K562 (cell line): ENCODE results near the gene ANXA4. TPM values are rescaled to one million over a fixed set of nuclear protein-coding genes. Genes with fewer than 3 reads are reported as not detected.

ENCODE experiments used
- ATAC-seq: fragments of 200-7000 bp; cut with Tn5 transposase; 3 replicates; pipeline ENCODE4 v1.9.1; 2020; ENCODE audit warnings: moderate library complexity
- BruUV-seq: library from RNA; stranded (reverse); fragments of 400-500 nt; replicated peaks from 2 replicates; lab custom pipeline; 2021; lab: Mats Ljungman, UMichigan
- CTCF ChIA-PET: fragments of 300-600 bp; formaldehyde crosslinking; extraction: SDS; loops from one replicate; lab custom pipeline; 2021; ENCODE audit warnings: low intra/inter-chr PET ratio; lab: Yijun Ruan, JAX
- POLR2A ChIA-PET: fragments of 300-600, 350-650 bp; sonication (Branson Sonifier 250); formaldehyde crosslinking; extraction: SDS; loops from one replicate; lab custom pipeline; 2021; ENCODE audit warnings: antibody characterized with exemption, inconsistent platforms; lab: Yijun Ruan, JAX
- DNase-seq, 4 experiments: peaks; one replicate each; pipeline versions ENCODE4 v3.0.0 to v3.0.0-alpha.2; 2011 to 2018; ENCODE audit warnings: low spot score in 3 of 4, mixed read lengths in 3 of 4; ENCODE audit errors: extremely low read depth in 1 of 4
- FAIRE-seq: peaks from 2 replicates; lab custom pipeline; 2011; peaks lifted over from hg19 to GRCh38; lab: Jason Lieb, UNC
- H2AFZ ChIP-seq: 2 replicates; pipeline ENCODE4 v1.6.0; 2011; ENCODE audit warnings: low read depth, low read length, control low read depth, inconsistent platforms
- H3K27ac ChIP-seq: fragments of 200-600 bp; 3 replicates; pipeline ENCODE4 v1.8.0; 2011; ENCODE audit warnings: low read depth, mild to moderate bottlenecking, control low read depth, inconsistent platforms, low read length, moderate library complexity, mixed read lengths; ENCODE audit errors: extremely low read depth
- H3K27me3 ChIP-seq, 2 experiments: fragments of 300-600 bp in 1 of 2; 2 replicates in 1 of 2; 3 replicates in 1 of 2; pipeline versions ENCODE4 v1.6.0 to v1.8.0; 2011; ENCODE audit warnings: inconsistent platforms in 2 of 2, low read length in 2 of 2, mild to moderate bottlenecking in 1 of 2, mixed read lengths in 1 of 2, moderate library complexity in 1 of 2; ENCODE audit not compliant: control insufficient read depth in 2 of 2, insufficient read depth in 2 of 2
- H3K36me3 ChIP-seq: fragments of 300-600 bp; 3 replicates; pipeline ENCODE4 v1.8.0; 2011; ENCODE audit warnings: mild to moderate bottlenecking, low read length, inconsistent platforms; ENCODE audit not compliant: control insufficient read depth, insufficient read depth
- H3K4me1 ChIP-seq, 2 experiments: fragments of 200-600 bp in 1 of 2; replicated peaks in 1 of 2; 2 replicates in 1 of 2; 3 replicates in 1 of 2; pipeline versions ENCODE4 v1.5.1 to v1.8.0; 2011; ENCODE audit warnings: inconsistent platforms in 2 of 2, low read length in 2 of 2, mild to moderate bottlenecking in 1 of 2, mixed read lengths in 1 of 2, moderate library complexity in 1 of 2; ENCODE audit not compliant: control insufficient read depth in 2 of 2, insufficient read depth in 2 of 2
- H3K4me2 ChIP-seq: 2 replicates; pipeline ENCODE4 v1.6.1; 2011; ENCODE audit warnings: low read length, control low read depth, inconsistent platforms, mixed read lengths; ENCODE audit not compliant: insufficient read depth
- H3K4me3 ChIP-seq: fragments of 200-600 bp; sonication (generic), shearing (Covaris generic); 2 replicates; pipeline ENCODE4 v1.5.1; 2016; ENCODE audit warnings: control low read depth, inconsistent platforms
- H3K79me2 ChIP-seq: fragments of 200-600 bp; 3 replicates; pipeline ENCODE4 v1.8.0; 2011; ENCODE audit warnings: low read length, inconsistent platforms; ENCODE audit not compliant: control insufficient read depth, insufficient read depth
- H3K9ac ChIP-seq, 2 experiments: 2 replicates each; pipeline versions ENCODE4 v1.6.0 to v1.6.1; 2011; ENCODE audit warnings: low read depth in 2 of 2, low read length in 2 of 2, control low read depth in 1 of 2, inconsistent platforms in 1 of 2, mild to moderate bottlenecking in 1 of 2, mixed read lengths in 1 of 2; ENCODE audit not compliant: insufficient read depth in 1 of 2
- H3K9me1 ChIP-seq: one replicate; pipeline ENCODE4 v1.6.0; 2011; ENCODE audit warnings: inconsistent platforms, mild to moderate bottlenecking, low read length, moderate library complexity; ENCODE audit not compliant: control insufficient read depth, insufficient read depth
- H3K9me3 ChIP-seq: replicated peaks from 2 replicates; pipeline ENCODE4 v1.5.1; 2011; ENCODE audit warnings: low read depth, low read length, inconsistent platforms; ENCODE audit not compliant: control insufficient read depth, insufficient read depth
- H4K20me1 ChIP-seq: replicated peaks from 2 replicates; pipeline ENCODE4 v1.6.1; 2011; ENCODE audit warnings: low read length, inconsistent platforms, mixed read lengths; ENCODE audit not compliant: control insufficient read depth, insufficient read depth
- BCLAF1 ChIP-seq, 2 experiments: fragments of 450-650 bp in 1 of 2; IDR thresholded peaks; 2 replicates each; pipeline ENCODE4 v1.6.1; 2011 to 2017; ENCODE audit warnings: low read depth in 2 of 2, antibody characterized with exemption in 1 of 2, borderline replicate concordance in 1 of 2, low read length in 1 of 2, mild to moderate bottlenecking in 1 of 2, mixed read lengths in 1 of 2; ENCODE audit not compliant: control insufficient read depth in 1 of 2
- CXXC5 ChIP-seq: fragments of 250-450 bp; sonication (Bioruptor Pico); IDR thresholded peaks from 2 replicates; pipeline ENCODE4 v1.8.0; 2022; ENCODE audit warnings: inconsistent platforms, mild to moderate bottlenecking, moderate library complexity
- EWSR1 ChIP-seq: fragments of 450-650 bp; IDR thresholded peaks from 2 replicates; pipeline ENCODE4 v1.6.1; 2018; ENCODE audit warnings: borderline replicate concordance, mild to moderate bottlenecking, low read depth, moderate library complexity; ENCODE audit not compliant: partially characterized antibody
- HEY1 ChIP-seq: fragments of 250-450 bp; sonication (Bioruptor Pico); IDR thresholded peaks from 2 replicates; pipeline ENCODE4 v1.5.0; 2020; ENCODE audit warnings: mild to moderate bottlenecking, moderate library complexity, borderline replicate concordance
- HOXB6 ChIP-seq: fragments of 250-450 bp; sonication (Bioruptor Pico); IDR thresholded peaks from 2 replicates; pipeline ENCODE4 v1.5.1; 2022; ENCODE audit warnings: mild to moderate bottlenecking, borderline replicate concordance
- NONO ChIP-seq, 2 experiments: fragments of 200-400 bp in 1 of 2; fragments of 450-650 bp in 1 of 2; formaldehyde crosslinking in 1 of 2; IDR thresholded peaks; 2 replicates each; pipeline ENCODE4 v1.6.1; 2017; ENCODE audit warnings: low read depth in 2 of 2, mild to moderate bottlenecking in 2 of 2, moderate library complexity in 2 of 2, low read length in 1 of 2
- NR2F6 ChIP-seq: fragments of 450-650 bp; formaldehyde crosslinking; IDR thresholded peaks from 2 replicates; pipeline ENCODE4 v1.4.0; 2020; ENCODE audit warnings: mild to moderate bottlenecking
- SUPT5H ChIP-seq: fragments of 450-650 bp; IDR thresholded peaks from 2 replicates; pipeline ENCODE4 v1.6.1; 2016
- ZNF253 ChIP-seq: fragments of 250-450 bp; sonication (Bioruptor Pico); conservative IDR thresholded peaks from 2 replicates; pipeline ENCODE4 v1.6.1; 2021; ENCODE audit warnings: mild to moderate bottlenecking
- WGBS: fragments of 100-300 bp; shearing (Covaris generic); methylation state at CpG from one replicate; pipeline ENCODE4 v1.1.6; 2016; ENCODE audit warnings: low coverage, mixed read lengths; ENCODE audit not compliant: insufficient coverage; ENCODE audit errors: missing lambda C conversion rate; 5-methylcytosine and 5-hydroxymethylcytosine counted together
- in situ Hi-C: fragments of 300-500 bp; cut with MboI; formaldehyde crosslinking; loops from 4 replicates; pipeline ENCODE4 v1.15.0; 2018; ENCODE audit warnings: inconsistent platforms, mixed read lengths
- intact Hi-C: fragments of 100-400 bp; cut with micrococcal nuclease; formaldehyde crosslinking; loops from 2 replicates; pipeline ENCODE4 v1.14.2; 2022
- polyA plus RNA-seq, 8 experiments: library from polyadenylated mRNA; depleted of rRNA in 4 of 8; stranded (reverse) in 5 of 8; unstranded in 3 of 8; fragments of >200 nt; fragmentation: Nextera tagmentation in 2 of 8; fragmentation: Illumina TruSeq in 1 of 8; extraction: Ambion mirVana in 2 of 8; extraction: Trizol in 1 of 8; gene quantifications; 2 replicates each; pipeline versions ENCODE4 v1.2.1 to v1.2.3, GENCODE V29; 2011 to 2014; ENCODE audit warnings: inconsistent platforms in 1 of 8, missing spikeins in 1 of 8
- total RNA-seq, 7 experiments: library from RNA; depleted of rRNA in 6 of 7; stranded (reverse); fragments of >200 nt in 6 of 7; fragmentation: Illumina TruSeq in 2 of 7; extraction: Trizol in 2 of 7; gene quantifications; 2 replicates each; pipeline versions ENCODE4 v1.2.1 to v1.2.3, GENCODE V29; 2011 to 2021; ENCODE audit warnings: low replicate concordance in 1 of 7

Gene ANXA4
- total and polyA plus RNA-seq, 9 of the 15 experiments (the other 6 are each of a cell fraction or from before 2014, with no cell fraction given), result 3.4 to 13.6 (median 11.6) TPM

GRCh38 chr2:69711971-69712370, 30.0 kb upstream of the ANXA4 start:
- Histone ChIP-seq H3K79me2 (no peaks in the 10 kb centered on the region), H4K20me1 (no peaks in the 10 kb centered on the region), H3K4me1 (peaks cover 0 to 7% of the 10 kb centered on the region in 2 experiments; a peak in 2 of 5 replicates), H3K9me3 (no peaks in the 10 kb centered on the region), H3K4me3 (no peak overlapping the region), H2AFZ (no peak overlapping the region), H3K9me1 (no peaks in the 10 kb centered on the region), H3K9ac (no peak overlapping the region), H3K4me2 (no peak overlapping the region), H3K27me3 (no peaks in the 10 kb centered on the region), H3K36me3 (no peaks in the 10 kb centered on the region), H3K27ac (no peak overlapping the region)
- POLR2A ChIA-PET, result interaction anchor here (1.1 kb wide), 1 partner anchor 68 kb away, joined by 3 read pairs; the partner anchor contains the start of gene AAK1
- intact Hi-C loops (loop anchor here (5.0 to 10.0 kb wide), 2 partner anchors 335 to 687 kb away; no protein-coding TSS in a partner anchor), in situ Hi-C loops (loop anchor here (5.0 to 25.0 kb wide), 2 partner anchors 145 to 675 kb away; no protein-coding TSS in a partner anchor)
- no peak for FAIRE-seq
- TF ChIP-seq HOXB6 (CRISPR knock-in tag) (no peak), CXXC5 (CRISPR knock-in tag) (no peak), ZNF253 (CRISPR knock-in tag) (no peak), HEY1 (CRISPR knock-in tag) (no peak), NONO (IDR thresholded peaks at IDR 0.05; ENCODE audit: low read depth in 2 of 2, low read length in 1 of 2) (no peak), EWSR1 (no peak), SUPT5H (no peak), BCLAF1 (IDR thresholded peaks at IDR 0.05; ENCODE audit: borderline replicate concordance in 1 of 2, control insufficient read depth in 1 of 2, low read depth in 2 of 2, low read length in 1 of 2) (no peak), NR2F6 (CRISPR knock-in tag) (no peak)
- no peak for ATAC-seq
- WGBS, result 59% methylated on average over 3 of the region's 3 CpGs
- no TSS peak for BruUV-seq
- DNase-seq, result no peak
- CTCF ChIA-PET, result no interaction called here
